Measurements from ENCODE around the gene SLC35F1.

SLC35F1 gene

DNA sequence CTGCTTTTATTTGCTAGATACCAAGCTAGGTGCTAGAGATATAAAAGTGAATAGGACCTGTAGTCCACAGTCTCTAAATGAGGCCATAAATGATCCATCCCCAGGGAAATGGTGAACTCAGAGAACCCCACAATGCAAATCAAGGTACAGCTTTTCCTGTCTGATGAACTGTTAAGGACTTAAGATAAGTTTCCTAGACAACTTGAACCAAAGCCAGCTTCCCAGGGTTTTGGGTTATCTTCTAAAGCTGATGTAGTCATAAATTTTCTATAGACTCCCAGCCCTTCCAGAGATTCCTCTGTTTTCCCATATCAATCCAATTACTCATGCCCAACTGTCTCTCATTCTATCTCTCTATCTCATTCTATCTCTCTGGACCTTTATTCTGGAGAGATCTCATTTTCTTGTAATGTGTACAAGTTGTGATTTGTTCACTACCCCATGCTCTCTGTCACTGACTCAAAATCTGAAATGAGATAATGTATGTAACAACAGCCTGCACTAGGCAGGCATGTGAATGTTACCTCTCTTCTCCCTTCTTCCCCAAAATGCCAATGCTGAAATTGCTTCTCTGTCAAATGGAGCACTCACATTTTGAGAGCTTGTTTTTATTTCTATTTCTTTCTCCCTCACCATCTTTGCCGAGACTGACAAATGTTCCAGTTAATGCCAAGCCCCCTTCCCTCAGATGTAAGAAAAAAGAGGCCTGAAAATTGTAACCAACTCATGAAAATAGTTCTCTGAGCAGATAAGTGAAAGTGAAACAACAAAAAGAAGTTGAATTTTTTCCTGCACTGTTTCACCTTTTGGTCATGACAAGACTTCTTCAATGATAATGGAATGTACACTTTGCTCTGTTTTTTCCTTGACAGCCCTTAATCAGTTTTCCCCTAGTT, 279.9 kb downstream of the SLC35F1 start:
- in situ Hi-C loops (cut with MboI; ENCODE audit: low sequenced_read_pairs), result no loop called here

GRCh38 chr6:118187568-118188164, 280.6 kb downstream of the SLC35F1 start:
- in situ Hi-C loops (cut with MboI; ENCODE audit: low sequenced_read_pairs), result no loop called here

GRCh38 chr6:118188561-118188960, 281.5 kb downstream of the SLC35F1 start:
- in situ Hi-C loops (cut with MboI; ENCODE audit: low sequenced_read_pairs), result no loop called here

- in situ Hi-C loops (cut with MboI; ENCODE audit: low sequenced_read_pairs), result no loop called here
Observed at GRCh38 chr6:118197539-118197938, 290.5 kb downstream of the SLC35F1 start.

- in situ Hi-C loops (cut with MboI; ENCODE audit: low sequenced_read_pairs), result no loop called here
Observed at GRCh38 chr6:118198746-118199145, 291.7 kb downstream of the SLC35F1 start.

GRCh38 chr6:118200160-118200559, 293.1 kb downstream of the SLC35F1 start:
- in situ Hi-C loops (cut with MboI; ENCODE audit: low sequenced_read_pairs), result no loop called here

DNA sequence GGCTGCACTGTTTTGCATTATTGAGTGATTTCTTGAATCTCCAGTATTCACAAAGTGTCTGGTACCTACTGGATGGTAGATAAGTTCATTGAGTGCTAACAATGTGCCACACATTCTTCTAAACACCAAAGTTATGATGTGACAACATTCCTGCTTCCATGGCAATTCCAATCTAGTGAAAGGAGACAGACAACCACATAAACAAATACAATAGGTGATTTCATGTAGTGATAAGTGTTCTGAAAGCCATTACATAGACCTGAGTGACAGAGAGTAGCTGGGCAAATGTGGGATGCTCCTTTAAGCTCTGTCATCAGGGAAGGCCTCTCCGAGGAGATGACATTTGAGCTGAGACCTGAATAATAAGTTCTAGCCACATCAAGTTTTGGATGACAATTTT, 295.5 kb downstream of the SLC35F1 start:
- in situ Hi-C loops (cut with MboI; ENCODE audit: low sequenced_read_pairs), result no loop called here

- in situ Hi-C loops (cut with MboI; ENCODE audit: low sequenced_read_pairs), result no loop called here
Observed at GRCh38 chr6:118203545-118203944, 296.5 kb downstream of the SLC35F1 start.

GRCh38 chr6:118206221-118206620, 299.2 kb downstream of the SLC35F1 start:
- in situ Hi-C loops (cut with MboI; ENCODE audit: low sequenced_read_pairs), result no loop called here

DNA sequence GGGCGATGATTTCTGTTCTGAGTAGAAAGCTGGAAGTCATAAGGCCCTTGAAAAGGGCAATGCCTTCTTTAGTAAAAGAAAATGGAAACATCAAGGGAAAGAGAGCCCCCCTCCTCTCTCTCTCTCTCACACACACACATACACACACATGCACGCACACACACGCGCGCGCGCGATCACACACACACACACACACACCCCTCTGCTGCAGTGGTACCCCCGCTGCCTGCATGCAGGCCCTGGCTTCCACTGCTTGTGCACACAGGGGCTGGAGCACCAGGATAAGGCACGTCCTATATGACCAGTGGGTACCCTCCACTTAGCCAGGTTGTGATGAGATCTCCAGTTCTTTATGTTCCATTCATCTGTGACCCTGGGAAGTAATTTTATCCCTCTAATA, 300.9 kb downstream of the SLC35F1 start:
- in situ Hi-C loops (cut with MboI; ENCODE audit: low sequenced_read_pairs), result no loop called here

DNA sequence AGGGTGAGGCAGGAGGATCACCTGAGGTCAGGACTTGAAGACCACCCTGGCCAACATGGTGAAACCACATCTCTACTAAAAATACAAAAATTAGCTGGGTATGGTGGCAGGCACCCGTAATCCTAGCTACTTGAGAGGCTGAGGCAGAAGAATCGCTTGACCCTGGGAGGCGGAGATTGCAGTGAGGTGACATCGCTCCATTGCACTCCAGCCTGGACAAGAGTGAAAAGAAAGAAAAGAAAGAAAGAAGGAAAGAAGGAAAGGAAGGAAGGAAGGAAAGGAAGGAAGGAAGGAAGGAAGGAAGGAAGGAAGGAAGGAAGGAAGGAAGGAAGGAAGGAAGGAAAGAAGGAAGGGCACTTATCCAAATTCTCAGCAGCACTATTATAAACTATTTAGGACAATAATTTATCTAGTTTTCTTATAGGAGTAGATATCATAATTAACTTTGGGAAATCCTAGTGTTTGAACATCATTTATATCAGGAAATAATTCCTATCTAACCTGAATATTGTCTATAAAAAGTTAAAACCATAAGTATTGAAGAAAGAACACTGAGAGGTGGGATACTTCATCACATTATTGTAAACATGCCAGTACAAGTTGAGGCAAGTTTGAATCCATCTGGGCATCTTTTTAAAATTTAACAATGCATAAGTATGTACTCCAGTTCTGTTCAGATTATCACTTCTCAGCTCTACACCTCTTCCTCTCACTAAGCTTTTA, 305.5 kb downstream of the SLC35F1 start:
- in situ Hi-C loops (cut with MboI; ENCODE audit: low sequenced_read_pairs), result no loop called here

- in situ Hi-C loops (cut with MboI; ENCODE audit: low sequenced_read_pairs), result no loop called here
Observed at GRCh38 chr6:118215269-118215668, 308.2 kb downstream of the SLC35F1 start.

GRCh38 chr6:118216751-118217150, 309.7 kb downstream of the SLC35F1 start:
- in situ Hi-C loops (cut with MboI; ENCODE audit: low sequenced_read_pairs), result no loop called here

GRCh38 chr6:118218156-118218555, 311.1 kb downstream of the SLC35F1 start:
- in situ Hi-C loops (cut with MboI; ENCODE audit: low sequenced_read_pairs), result no loop called here

DNA sequence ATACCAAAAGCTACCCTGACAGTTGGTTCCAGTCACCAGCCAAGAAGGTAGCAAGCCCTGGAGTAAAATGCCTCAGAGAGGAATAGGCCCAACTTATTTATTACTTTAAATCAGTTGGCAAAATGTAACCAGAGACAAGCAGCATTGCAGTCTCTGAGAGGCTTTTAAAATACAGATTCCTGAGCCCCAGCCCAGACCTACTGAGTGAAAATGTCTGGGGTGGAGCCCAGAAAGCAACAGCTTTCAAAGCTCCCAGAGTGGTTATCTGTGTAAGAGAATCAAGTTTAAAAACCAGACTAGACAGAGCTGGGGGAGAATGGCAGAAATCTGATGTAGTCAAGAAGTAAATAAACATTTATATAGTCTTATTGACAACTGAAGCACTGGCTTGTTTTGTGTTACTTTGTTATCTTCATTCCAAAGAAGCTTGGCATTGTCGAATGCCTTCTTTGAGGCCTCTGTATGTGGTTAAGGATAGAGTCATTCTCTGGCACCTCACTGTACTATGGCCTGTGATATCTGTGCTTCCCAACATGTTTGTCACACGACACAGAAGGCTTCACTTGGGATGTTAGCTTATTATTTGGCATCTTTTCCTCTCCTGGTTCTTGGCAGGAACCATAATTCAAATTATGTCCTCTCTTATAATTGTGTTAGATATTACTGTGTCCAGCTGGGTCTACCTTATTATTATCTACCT, 313.5 kb downstream of the SLC35F1 start:
- in situ Hi-C loops (cut with MboI; ENCODE audit: low sequenced_read_pairs), result no loop called here

DNA sequence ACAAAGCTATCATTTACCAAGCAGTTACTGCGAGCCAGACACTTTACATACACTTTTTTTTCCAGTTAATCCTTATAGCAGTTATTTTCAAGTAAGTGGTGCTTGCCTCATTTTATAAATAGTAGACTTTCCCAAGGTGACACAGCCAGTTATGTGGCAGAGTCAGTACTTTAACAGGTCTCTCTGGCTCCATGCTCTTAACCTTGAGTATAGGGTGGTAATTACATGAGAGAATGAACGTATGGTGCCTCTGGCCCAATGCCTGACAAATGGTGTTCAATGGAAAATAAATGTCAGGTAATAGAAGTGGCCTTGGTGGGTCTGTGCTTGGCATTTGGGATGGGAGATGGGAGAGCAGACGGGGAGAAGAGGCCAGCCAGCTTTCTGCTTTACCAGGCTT, 316.3 kb downstream of the SLC35F1 start:
- in situ Hi-C loops (cut with MboI; ENCODE audit: low sequenced_read_pairs), result no loop called here

- in situ Hi-C loops (cut with MboI; ENCODE audit: low sequenced_read_pairs), result no loop called here
Observed at GRCh38 chr6:118228886-118229285, 321.8 kb downstream of the SLC35F1 start.

GRCh38 chr6:118240878-118241528, 333.9 kb downstream of the SLC35F1 start:
- in situ Hi-C loops (cut with MboI; ENCODE audit: low sequenced_read_pairs), result no loop called here

DNA sequence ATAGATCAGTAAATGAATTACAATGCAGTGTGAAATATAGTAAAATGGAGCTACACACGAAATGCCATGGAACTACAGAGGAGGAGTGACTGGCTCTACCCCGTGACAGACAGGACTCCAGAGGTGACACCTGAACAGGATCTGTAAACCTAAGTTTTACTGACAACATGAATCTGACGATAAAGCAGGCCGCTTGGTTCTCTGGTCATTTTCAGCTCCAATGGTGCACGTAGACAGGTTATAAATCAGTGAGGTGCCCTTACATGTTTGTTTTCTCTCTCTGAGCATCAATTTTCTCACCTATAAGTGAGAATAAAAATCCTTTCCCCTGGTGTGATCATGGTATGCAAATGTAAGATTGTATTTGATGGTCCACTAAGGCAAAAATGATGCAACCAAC, 339.3 kb downstream of the SLC35F1 start:
- in situ Hi-C loops (cut with MboI; ENCODE audit: low sequenced_read_pairs), result no loop called here

DNA sequence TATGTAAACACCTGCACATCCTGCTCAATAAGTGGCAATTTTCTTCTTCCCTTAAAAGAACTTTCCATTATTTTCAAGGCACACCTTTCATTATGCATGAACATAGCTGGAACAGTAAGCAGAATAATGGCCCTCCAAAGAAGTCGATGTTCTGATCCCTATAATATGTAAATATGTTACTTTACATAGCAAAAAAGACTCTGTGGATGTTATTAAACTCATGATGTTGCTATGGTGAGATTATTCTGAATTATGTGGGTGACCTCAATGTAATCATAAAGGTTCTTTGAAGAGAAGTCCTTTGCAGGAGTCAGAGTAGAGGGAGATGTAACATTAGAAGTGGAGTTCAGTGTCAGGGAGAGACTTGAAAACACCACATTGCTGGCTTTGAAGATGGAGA, 341.1 kb downstream of the SLC35F1 start:
- in situ Hi-C loops (cut with MboI; ENCODE audit: low sequenced_read_pairs), result no loop called here

- in situ Hi-C loops (cut with MboI; ENCODE audit: low sequenced_read_pairs), result no loop called here
Observed at GRCh38 chr6:118249680-118250079, 342.6 kb downstream of the SLC35F1 start.
